HG03103 (cell line): ENCODE results near the gene PIP5K1A.
"Not testable (repeated sequence)": the region's sequence is repeated elsewhere in the genome, so short reads cannot be mapped to it uniquely, and the experiment has no call there.

Source experiments
- ATAC-seq: cut with Tn5 transposase; IDR thresholded peaks from one replicate; pipeline ENCODE4 v1.9.1; 2021; ENCODE audit warnings: low read depth; ENCODE audit not compliant: unreplicated experiment

PIP5K1A gene

GRCh38 chr1:151246786-151247185 lies 48.4 kb downstream of the PIP5K1A start:
- no peak for ATAC-seq

GRCh38 chr1:151251656-151252470 lies 53.5 kb downstream of the PIP5K1A start:
- no peak for ATAC-seq

- ATAC-seq, result peak; percentile 84
Measured at GRCh38 chr1:151254217-151255213, 56.2 kb downstream of the PIP5K1A start, which contains the start of gene PSMD4. Gene PSMD4 (plus strand): TSS chr1:151254734. CDS start chr1:151254783, 49 bp downstream.

- no peak for ATAC-seq
Measured at GRCh38 chr1:151255381-151255780, 57.0 kb downstream of the PIP5K1A start.

- ATAC-seq, result no peak
Measured at GRCh38 chr1:151259351-151259750, 61.0 kb downstream of the PIP5K1A start.

- no peak for ATAC-seq
Measured at GRCh38 chr1:151265446-151266236, 67.3 kb downstream of the PIP5K1A start.

GRCh38 chr1:151266315-151266714 lies 68.0 kb downstream of the PIP5K1A start:
- ATAC-seq, result no peak

- no peak for ATAC-seq
Measured at GRCh38 chr1:151266821-151267220, 68.5 kb downstream of the PIP5K1A start.

- ATAC-seq, result no peak
Measured at GRCh38 chr1:151267760-151268159, 69.4 kb downstream of the PIP5K1A start.

- ATAC-seq, result no peak
Measured at GRCh38 chr1:151273924-151274466, 75.6 kb downstream of the PIP5K1A start.

- not testable (repeated sequence) for ATAC-seq
Measured at GRCh38 chr1:151275341-151275740, 77.0 kb downstream of the PIP5K1A start.

- ATAC-seq, result no peak
Measured at GRCh38 chr1:151277249-151277648, 78.9 kb downstream of the PIP5K1A start.

GRCh38 chr1:151281225-151281968 lies 83.0 kb downstream of the PIP5K1A start:
- ATAC-seq, result peak; percentile 29

- peak; percentile 76 for ATAC-seq
Measured at GRCh38 chr1:151281969-151282882, 83.9 kb downstream of the PIP5K1A start, which contains the start of gene ZNF687. Gene ZNF687 (plus strand): TSS chr1:151282299. CDS start chr1:151286292, 3,993 bp downstream.

- no peak for ATAC-seq
Measured at GRCh38 chr1:151282883-151283725, 84.8 kb downstream of the PIP5K1A start.

GRCh38 chr1:151284013-151284577 lies 85.7 kb downstream of the PIP5K1A start:
- ATAC-seq, result no peak
